HG03045 (cell line): ENCODE results near the gene NFATC2IP.

Experiments
- ATAC-seq: cut with Tn5 transposase; IDR thresholded peaks from one replicate; pipeline ENCODE4 v1.9.1; 2021; ENCODE audit warnings: mild to moderate bottlenecking, moderate library complexity; ENCODE audit not compliant: unreplicated experiment

The NFATC2IP gene

GRCh38 chr16:28950648-28951409 is at the start of gene NFATC2IP:
Gene NFATC2IP, plus strand, starts transcription at chr16:28950937. Its CDS starts 75 bp downstream, at chr16:28951012.
- ATAC-seq: peak; percentile 89

GRCh38 chr16:28901862-28902261 is 48.9 kb upstream of the NFATC2IP start:
- no peak for ATAC-seq

GRCh38 chr16:28902909-28903308 is 47.8 kb upstream of the NFATC2IP start:
- no peak for ATAC-seq

GRCh38 chr16:28903344-28904042 is 47.2 kb upstream of the NFATC2IP start:
- ATAC-seq: no peak

GRCh38 chr16:28904363-28904762 is 46.4 kb upstream of the NFATC2IP start:
- ATAC-seq: no peak

GRCh38 chr16:28904828-28905227 is 45.9 kb upstream of the NFATC2IP start:
- no peak for ATAC-seq

GRCh38 chr16:28905229-28905754 is 45.4 kb upstream of the NFATC2IP start:
- ATAC-seq: no peak

- ATAC-seq: no peak
Observed at GRCh38 chr16:28905800-28906372, 44.9 kb upstream of the NFATC2IP start.

- no peak for ATAC-seq
Observed at GRCh38 chr16:28910086-28911031, 40.4 kb upstream of the NFATC2IP start.

- no peak for ATAC-seq
Observed at GRCh38 chr16:28912558-28912957, 38.2 kb upstream of the NFATC2IP start.

- no peak for ATAC-seq
Observed at GRCh38 chr16:28913946-28914724, 36.6 kb upstream of the NFATC2IP start.

GRCh38 chr16:28915181-28915580 is 35.6 kb upstream of the NFATC2IP start:
- no peak for ATAC-seq

- ATAC-seq: no peak
Observed at GRCh38 chr16:28917095-28917494, 33.6 kb upstream of the NFATC2IP start.

- ATAC-seq: no peak
Observed at GRCh38 chr16:28918698-28919097, 32.0 kb upstream of the NFATC2IP start.

- ATAC-seq: no peak
Observed at GRCh38 chr16:28923231-28923587, 27.5 kb upstream of the NFATC2IP start.

GRCh38 chr16:28923652-28924398 is 26.9 kb upstream of the NFATC2IP start:
- ATAC-seq: peak; percentile 38

- ATAC-seq: peak; percentile 13
Observed at GRCh38 chr16:28924399-28924761, 26.4 kb upstream of the NFATC2IP start.

GRCh38 chr16:28924762-28925385 is 25.9 kb upstream of the NFATC2IP start, which contains the start of gene RABEP2:
Gene RABEP2, minus strand, starts transcription at chr16:28925238. Its CDS starts 75 bp downstream, at chr16:28925163.
- peak; percentile 68 for ATAC-seq
